ENCODE measurements around the gene LRRC4B.

GRCh38 chr19:50547385-50548190 is 20.6 kb downstream of the LRRC4B start:
- TF ChIP-seq CTCF (conservative IDR thresholded peaks at IDR 0.05) (no peak; the same call in 1 of the 2 replicates), ZFX (IDR thresholded peaks at IDR 0.05) (no peak)

Measured in C4-2B (cell line).